ENCODE data around the gene ARHGEF19. TPM values are rescaled to one million over a fixed set of nuclear protein-coding genes. Genes with fewer than 3 reads are reported as not detected.

The ARHGEF19 gene
- total and polyA plus RNA-seq, 2 of the 13 experiments (the other 11 are each of a cell fraction or from before 2014, with no cell fraction given): 1.7 to 1.8 TPM

DNA sequence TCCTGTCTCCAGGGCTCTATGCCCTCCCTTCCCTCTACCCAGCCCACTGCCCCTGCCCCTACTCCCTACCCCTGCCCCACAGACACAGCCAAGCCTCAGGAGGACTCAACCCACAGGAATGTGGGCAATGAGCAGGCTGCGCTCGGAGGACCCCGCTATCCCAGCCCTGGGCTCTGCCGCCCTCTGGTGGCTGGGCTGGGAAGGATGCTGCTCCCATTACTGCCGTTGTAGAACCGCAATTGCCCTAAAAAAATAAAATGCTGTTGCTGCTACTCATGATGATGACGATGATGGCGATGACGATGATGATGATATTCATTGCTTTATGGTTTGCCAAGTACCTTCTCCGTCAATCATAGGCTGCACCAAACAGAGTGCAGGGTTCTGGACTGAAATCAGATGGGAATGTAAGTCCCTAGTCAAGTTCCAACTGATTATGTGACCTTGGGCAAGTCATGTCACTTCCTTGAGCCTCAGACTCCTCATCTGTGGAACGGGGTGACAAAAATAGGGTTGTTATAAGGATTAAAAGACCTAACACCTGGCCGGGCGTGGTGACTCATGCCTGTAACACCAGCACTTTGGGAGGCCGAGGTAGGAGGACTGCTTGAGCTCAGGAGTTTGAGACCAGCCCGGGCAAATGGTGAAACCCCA is 24.6 kb downstream of the ARHGEF19 start (continued):
- TF ChIP-seq ZNF687 (CRISPR knock-in tag; IDR thresholded peaks at IDR 0.05): peak; percentile 72
- TF ChIP-seq EHMT2 (IDR thresholded peaks at IDR 0.05; ENCODE audit: borderline replicate concordance, low read depth, low read length): no peak
- no peak for TF ChIP-seq TSC22D2 (CRISPR knock-in tag; IDR thresholded peaks at IDR 0.05; ENCODE audit: borderline replicate concordance)
- peak; percentile 57; the same call in 1 of the 2 replicates for TF ChIP-seq CBFB (CRISPR knock-in tag; IDR thresholded peaks at IDR 0.05)
- TF ChIP-seq KAT8 (CRISPR knock-in tag; IDR thresholded peaks at IDR 0.05): peak; percentile 46; the same call in 1 of the 2 replicates
- no peak for TF ChIP-seq PRPF4 (IDR thresholded peaks at IDR 0.05; ENCODE audit: low read depth, low read length, poor library complexity, severe bottlenecking)
- no peak for TF ChIP-seq TIGD3 (CRISPR knock-in tag; IDR thresholded peaks at IDR 0.05; ENCODE audit: borderline replicate concordance)
- peak; percentile 33; the same call in 1 of the 2 replicates for TF ChIP-seq BCL6 (CRISPR knock-in tag; IDR thresholded peaks at IDR 0.05)
- peak; percentile 78; the same call in 1 of the 2 replicates for TF ChIP-seq ERF (CRISPR knock-in tag; IDR thresholded peaks at IDR 0.05)
- no peak for TF ChIP-seq SOX13 (IDR thresholded peaks at IDR 0.05)
- TF ChIP-seq SOX13 (CRISPR knock-in tag; conservative IDR thresholded peaks at IDR 0.05 in 1 of 2, IDR thresholded peaks at IDR 0.05 in 1 of 2): 0 out of 4 replicates have a peak, but pooled peaks of 1 of the 2 experiments have one; percentile 25
- TF ChIP-seq ZNF691 (CRISPR knock-in tag; IDR thresholded peaks at IDR 0.05; ENCODE audit: borderline replicate concordance, low read depth): 0 out of 2 replicates have a peak, but pooled peaks have one; percentile 45
- 0 out of 2 replicates have a peak, but pooled peaks have one; percentile 33 for TF ChIP-seq ZBTB7A (CRISPR knock-in tag; IDR thresholded peaks at IDR 0.05)
- TF ChIP-seq SMARCE1 (IDR thresholded peaks at IDR 0.05; ENCODE audit: borderline replicate concordance): no peak
- peak; percentile 68; the same call in 1 of the 2 replicates for TF ChIP-seq SMAD3 (CRISPR knock-in tag; IDR thresholded peaks at IDR 0.05)
- TF ChIP-seq ZBED4 (CRISPR knock-in tag; IDR thresholded peaks at IDR 0.05; ENCODE audit: borderline replicate concordance): 0 out of 2 replicates have a peak, but pooled peaks have one; percentile 43
- TF ChIP-seq SOX5 (CRISPR knock-in tag; IDR thresholded peaks at IDR 0.05; ENCODE audit: borderline replicate concordance): 0 out of 2 replicates have a peak, but pooled peaks have one; percentile 33
- TF ChIP-seq ZNF614 (CRISPR knock-in tag; IDR thresholded peaks at IDR 0.05; ENCODE audit: borderline replicate concordance): peak; percentile 58; the same call in 1 of the 2 replicates
- no peak for TF ChIP-seq ZNF550 (CRISPR knock-in tag; IDR thresholded peaks at IDR 0.05; ENCODE audit: borderline replicate concordance)

All from HepG2 (cell line).